DND-41 (cell line): ENCODE measurements around the gene MORN5.

ENCODE experiments used
- EZH2 ChIP-seq: IDR thresholded peaks from 3 replicates; pipeline ENCODE4 v1.6.1; 2012; ENCODE audit warnings: borderline replicate concordance, low read depth, mild to moderate bottlenecking, moderate library complexity, low read length, inconsistent platforms; ENCODE audit not compliant: severe bottlenecking
- TF ChIP-seq, protein P1 (sequence below): IDR thresholded peaks from 2 replicates; pipeline ENCODE4 v1.5.1; 2012; ENCODE audit warnings: borderline replicate concordance, low read length, moderate library complexity, mild to moderate bottlenecking; ENCODE audit not compliant: poor library complexity, severe bottlenecking; ENCODE audit errors: extremely low read depth

DNA sequence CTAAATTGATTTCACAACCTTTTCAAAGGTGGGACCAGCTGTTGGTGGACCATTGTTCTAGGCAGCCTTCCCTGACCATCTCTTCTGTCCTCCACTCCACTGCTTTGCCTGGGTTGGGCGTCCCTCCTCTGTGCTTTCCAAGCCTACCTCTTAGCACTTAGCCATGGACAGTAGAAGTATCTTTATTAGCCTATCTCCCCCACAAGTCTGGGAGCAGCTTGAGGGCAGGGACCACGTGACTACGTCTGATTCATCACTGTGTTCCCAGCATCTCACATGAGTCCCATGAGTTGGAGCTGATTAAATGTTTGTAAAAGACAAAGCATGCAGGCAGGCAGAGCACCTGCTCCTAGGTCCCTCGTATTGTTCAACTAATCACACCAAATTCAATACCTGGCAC is 20.9 kb downstream of the MORN5 start:
- TF ChIP-seq, protein P1, sequence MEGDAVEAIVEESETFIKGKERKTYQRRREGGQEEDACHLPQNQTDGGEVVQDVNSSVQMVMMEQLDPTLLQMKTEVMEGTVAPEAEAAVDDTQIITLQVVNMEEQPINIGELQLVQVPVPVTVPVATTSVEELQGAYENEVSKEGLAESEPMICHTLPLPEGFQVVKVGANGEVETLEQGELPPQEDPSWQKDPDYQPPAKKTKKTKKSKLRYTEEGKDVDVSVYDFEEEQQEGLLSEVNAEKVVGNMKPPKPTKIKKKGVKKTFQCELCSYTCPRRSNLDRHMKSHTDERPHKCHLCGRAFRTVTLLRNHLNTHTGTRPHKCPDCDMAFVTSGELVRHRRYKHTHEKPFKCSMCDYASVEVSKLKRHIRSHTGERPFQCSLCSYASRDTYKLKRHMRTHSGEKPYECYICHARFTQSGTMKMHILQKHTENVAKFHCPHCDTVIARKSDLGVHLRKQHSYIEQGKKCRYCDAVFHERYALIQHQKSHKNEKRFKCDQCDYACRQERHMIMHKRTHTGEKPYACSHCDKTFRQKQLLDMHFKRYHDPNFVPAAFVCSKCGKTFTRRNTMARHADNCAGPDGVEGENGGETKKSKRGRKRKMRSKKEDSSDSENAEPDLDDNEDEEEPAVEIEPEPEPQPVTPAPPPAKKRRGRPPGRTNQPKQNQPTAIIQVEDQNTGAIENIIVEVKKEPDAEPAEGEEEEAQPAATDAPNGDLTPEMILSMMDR, result no peak
- TF ChIP-seq EZH2, result no peak
